ENCODE data around the gene KCTD17. TPM values are rescaled to one million over a fixed set of nuclear protein-coding genes. Genes with fewer than 3 reads are reported as not detected.

Gene KCTD17
- total RNA-seq, 2 experiments from 2014 or later = 17.3 to 17.9 TPM

- ChIA-PET CTCF (no interaction called here), POLR2A (no interaction called here)
- Histone ChIP-seq H3K4me3 (ENCODE audit: low read length) (no peak overlapping the region), H3K9me3 (ENCODE audit: control insufficient read depth in 1 of 2, insufficient read depth in 1 of 2, low read length in 2 of 2) (no peaks in the 10 kb centered on the region), H3K4me1 (ENCODE audit: insufficient read depth, low read length) (peaks cover 5% of the 10 kb centered on the region), H3K27ac (ENCODE audit: low read depth in 1 of 2, low read length in 2 of 2) (no peak overlapping the region), H3K36me3 (ENCODE audit: insufficient read depth, low read length) (no peaks in the 10 kb centered on the region), H3K27me3 (ENCODE audit: control insufficient read depth in 1 of 2, insufficient read depth in 2 of 2, low read length in 2 of 2) (peaks cover 0 to 2% of the 10 kb centered on the region in 2 experiments)
- intact Hi-C loops (cut with DNase I, micrococcal nuclease) = no loop called here
- H3K27ac Mint-ChIP-seq = no peak overlapping the region
- H3K9me3 Mint-ChIP-seq = no peaks in the 10 kb centered on the region
- no peaks in the 10 kb centered on the region for H3K36me3 Mint-ChIP-seq (ENCODE audit: low read depth)
- no peak for TF ChIP-seq CTCF (IDR thresholded peaks at IDR 0.05)
- H3K27me3 Mint-ChIP-seq = peaks cover 4% of the 10 kb centered on the region
- no peaks in the 10 kb centered on the region for H3K4me1 Mint-ChIP-seq (ENCODE audit: low read depth)
- no peak overlapping the region for H3K4me3 Mint-ChIP-seq
- ATAC-seq (ENCODE audit: poor library complexity) (no peak), DNase-seq (no peak)
These were observed 37.9 kb downstream of the KCTD17 start for GRCh38 chr22:37089434-37089833.

GRCh38 chr22:37090920-37091695 lies 39.6 kb downstream of the KCTD17 start:
- intact Hi-C loops (cut with DNase I, micrococcal nuclease) = no loop called here
- ChIA-PET POLR2A (no interaction called here), CTCF (no interaction called here)
- Histone ChIP-seq H3K4me3 (ENCODE audit: low read length) (no peak overlapping the region), H3K9me3 (ENCODE audit: control insufficient read depth in 1 of 2, insufficient read depth in 1 of 2, low read length in 2 of 2) (no peaks in the 10 kb centered on the region), H3K4me1 (ENCODE audit: insufficient read depth, low read length) (peaks cover 5% of the 10 kb centered on the region), H3K27me3 (ENCODE audit: control insufficient read depth in 1 of 2, insufficient read depth in 2 of 2, low read length in 2 of 2) (peaks cover 0 to 3% of the 10 kb centered on the region in 2 experiments), H3K27ac (ENCODE audit: low read depth in 1 of 2, low read length in 2 of 2) (no peak overlapping the region), H3K36me3 (ENCODE audit: insufficient read depth, low read length) (no peaks in the 10 kb centered on the region)
- ATAC-seq (ENCODE audit: poor library complexity) (no peak), DNase-seq (no peak)
- no peak for TF ChIP-seq CTCF (IDR thresholded peaks at IDR 0.05)
- no peak overlapping the region for H3K4me3 Mint-ChIP-seq
- H3K27me3 Mint-ChIP-seq = peaks cover 15% of the 10 kb centered on the region
- no peaks in the 10 kb centered on the region for H3K36me3 Mint-ChIP-seq (ENCODE audit: low read depth)
- H3K4me1 Mint-ChIP-seq (ENCODE audit: low read depth) = no peaks in the 10 kb centered on the region
- no peak overlapping the region for H3K27ac Mint-ChIP-seq
- H3K9me3 Mint-ChIP-seq = no peaks in the 10 kb centered on the region

- POLR2A ChIA-PET = no interaction called here
- Histone ChIP-seq H3K4me1 (ENCODE audit: insufficient read depth, low read length) (peaks cover 5% of the 10 kb centered on the region), H3K9me3 (ENCODE audit: control insufficient read depth in 1 of 2, insufficient read depth in 1 of 2, low read length in 2 of 2) (no peaks in the 10 kb centered on the region), H3K36me3 (ENCODE audit: insufficient read depth, low read length) (no peaks in the 10 kb centered on the region), H3K4me3 (ENCODE audit: low read length) (no peak overlapping the region), H3K27ac (ENCODE audit: low read depth in 1 of 2, low read length in 2 of 2) (no peak overlapping the region), H3K27me3 (ENCODE audit: control insufficient read depth in 1 of 2, insufficient read depth in 2 of 2, low read length in 2 of 2) (peaks cover 0 to 5% of the 10 kb centered on the region in 2 experiments)
- Mint-ChIP-seq H3K9me3 (no peaks in the 10 kb centered on the region), H3K36me3 (ENCODE audit: low read depth) (no peaks in the 10 kb centered on the region), H3K27me3 (peaks cover 24% of the 10 kb centered on the region), H3K4me1 (ENCODE audit: low read depth) (no peaks in the 10 kb centered on the region), H3K27ac (no peak overlapping the region), H3K4me3 (no peak overlapping the region)
- no peak for TF ChIP-seq CTCF (IDR thresholded peaks at IDR 0.05)
- CTCF ChIA-PET = no interaction called here
- DNase-seq (no peak), ATAC-seq (ENCODE audit: poor library complexity) (no peak)
- intact Hi-C loops (cut with DNase I, micrococcal nuclease) = no loop called here
These were observed 40.5 kb downstream of the KCTD17 start for GRCh38 chr22:37091994-37092393.
